Activated T-cell treated with anti-CD3 and anti-CD28 coated beads, Interleukin-2, amount 50 U/mL, for 4 hours (primary cell): Measurements from ENCODE around the gene CDS1. TPM values are rescaled to one million over a fixed set of nuclear protein-coding genes. Genes with fewer than 3 reads are reported as not detected.
"Not testable (repeated sequence)": the region's sequence is repeated elsewhere in the genome, so short reads cannot be mapped to it uniquely, and the experiment has no call there.

Experiments
- ATAC-seq, 2 donors: fragments of 200-7000 bp; cut with Tn5 transposase; one replicate each; pipeline ENCODE4 v1.10.0; 2021
- DNase-seq: peaks from one replicate; pipeline ENCODE4 v3.0.0-alpha.2; 2020
- H3K27me3 Mint-ChIP-seq: one replicate; pipeline ENCODE4 v1.8.0; 2021; ENCODE audit warnings: low read depth, mixed read lengths
- H3K36me3 Mint-ChIP-seq: one replicate; pipeline ENCODE4 v1.8.0; 2022; ENCODE audit warnings: mixed read lengths; ENCODE audit not compliant: insufficient read depth
- H3K4me1 Mint-ChIP-seq: one replicate; pipeline ENCODE4 v1.8.0; 2021; ENCODE audit warnings: low read depth, mixed read lengths
- H3K4me3 Mint-ChIP-seq: one replicate; pipeline ENCODE4 v1.8.0; 2021; ENCODE audit warnings: mild to moderate bottlenecking, moderate library complexity, mixed read lengths
- H3K9me3 Mint-ChIP-seq: one replicate; pipeline ENCODE4 v1.8.0; 2021; ENCODE audit warnings: mixed read lengths
- total RNA-seq, 3 donors: library from RNA; stranded (reverse); gene quantifications; one replicate each; pipeline ENCODE4 v1.2.1, GENCODE V29; 2021

CDS1 gene
- total RNA-seq, 3 donors from 2014 or later = 0.11 to 0.18 (median 0.15) TPM

GRCh38 chr4:84634961-84635360 is 52.0 kb downstream of the CDS1 start:
- H3K9me3 Mint-ChIP-seq = peaks cover 4% of the 10 kb centered on the region
- no peak for DNase-seq
- no peaks in the 10 kb centered on the region for H3K36me3 Mint-ChIP-seq
- no peak overlapping the region for H3K4me3 Mint-ChIP-seq
- no peak for ATAC-seq
- no peaks in the 10 kb centered on the region for H3K27me3 Mint-ChIP-seq
- no peaks in the 10 kb centered on the region for H3K4me1 Mint-ChIP-seq

DNA sequence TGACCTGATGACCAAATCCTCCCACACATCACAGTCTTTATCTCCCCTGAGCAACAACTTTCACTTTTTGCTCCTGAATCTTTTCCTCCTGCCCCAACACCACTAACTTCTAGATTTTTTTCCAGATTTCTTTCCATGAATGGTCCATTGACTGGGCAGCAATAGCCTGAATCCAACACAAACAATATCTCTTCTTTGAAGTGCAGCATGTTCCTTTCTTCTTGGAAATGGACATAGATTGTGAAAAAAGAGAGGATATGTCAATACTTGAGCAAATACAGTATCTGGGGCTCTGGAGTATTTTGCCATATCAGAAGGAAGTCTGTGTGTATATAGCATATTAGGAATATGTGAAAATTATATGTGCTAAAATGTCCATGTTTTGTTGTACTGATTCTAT is 55.2 kb downstream of the CDS1 start:
- DNase-seq = no peak
- Mint-ChIP-seq H3K27me3 (no peaks in the 10 kb centered on the region), H3K36me3 (no peaks in the 10 kb centered on the region), H3K4me1 (no peaks in the 10 kb centered on the region), H3K4me3 (no peak overlapping the region), H3K9me3 (peaks cover 4% of the 10 kb centered on the region)
- no peak for ATAC-seq

DNA sequence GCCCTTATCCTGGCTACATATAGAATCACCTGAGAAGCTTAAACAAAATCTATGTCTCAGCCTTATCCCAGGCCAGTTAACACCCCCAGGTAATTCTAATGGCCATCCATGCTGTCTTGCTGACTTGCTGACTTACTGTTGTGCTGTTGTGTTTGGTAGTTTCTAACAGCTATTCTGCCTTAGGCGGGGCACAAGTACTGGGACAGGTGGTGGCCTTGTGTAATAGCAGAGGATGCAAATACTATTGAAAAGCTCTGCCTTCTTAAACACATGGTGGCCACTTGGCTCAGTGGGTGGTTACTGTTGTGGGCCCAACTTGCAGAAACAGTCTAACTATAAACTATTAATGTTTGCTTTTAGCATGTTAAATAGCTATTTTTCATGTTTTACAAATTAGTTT is 56.2 kb downstream of the CDS1 start:
- DNase-seq = no peak
- Mint-ChIP-seq H3K4me1 (no peaks in the 10 kb centered on the region), H3K4me3 (no peak overlapping the region), H3K9me3 (peaks cover 4% of the 10 kb centered on the region), H3K36me3 (no peaks in the 10 kb centered on the region), H3K27me3 (no peaks in the 10 kb centered on the region)
- ATAC-seq = no peak

DNA sequence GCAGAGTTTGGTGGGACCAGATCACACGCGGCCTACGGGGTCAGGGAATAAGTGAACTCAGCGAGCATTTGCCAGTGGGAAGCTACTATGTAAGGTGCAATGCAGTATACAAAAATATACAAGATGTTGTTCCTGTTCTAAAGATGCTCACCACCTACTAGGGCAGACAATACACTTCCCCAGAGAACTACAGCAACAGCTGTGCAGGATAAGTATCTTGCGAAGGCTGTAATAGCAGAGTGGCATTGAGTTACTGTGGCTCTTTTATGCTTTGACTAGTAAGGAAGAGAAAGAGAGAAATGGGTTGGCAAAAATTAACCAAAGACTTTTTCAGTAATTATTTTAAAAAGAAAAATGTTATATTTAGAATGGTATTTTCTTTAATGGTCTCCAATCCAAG is 61.2 kb downstream of the CDS1 start:
- no peak overlapping the region for H3K4me3 Mint-ChIP-seq
- no peaks in the 10 kb centered on the region for H3K27me3 Mint-ChIP-seq
- H3K4me1 Mint-ChIP-seq = no peaks in the 10 kb centered on the region
- no peaks in the 10 kb centered on the region for H3K9me3 Mint-ChIP-seq
- H3K36me3 Mint-ChIP-seq = no peaks in the 10 kb centered on the region
- DNase-seq = no peak
- ATAC-seq = no peak

- no peak for DNase-seq
- no peaks in the 10 kb centered on the region for H3K27me3 Mint-ChIP-seq
- H3K4me3 Mint-ChIP-seq = no peak overlapping the region
- no peaks in the 10 kb centered on the region for H3K4me1 Mint-ChIP-seq
- no peak for ATAC-seq
- H3K9me3 Mint-ChIP-seq = no peaks in the 10 kb centered on the region
- no peaks in the 10 kb centered on the region for H3K36me3 Mint-ChIP-seq
Observed at GRCh38 chr4:84647312-84647884, 64.5 kb downstream of the CDS1 start.

DNA sequence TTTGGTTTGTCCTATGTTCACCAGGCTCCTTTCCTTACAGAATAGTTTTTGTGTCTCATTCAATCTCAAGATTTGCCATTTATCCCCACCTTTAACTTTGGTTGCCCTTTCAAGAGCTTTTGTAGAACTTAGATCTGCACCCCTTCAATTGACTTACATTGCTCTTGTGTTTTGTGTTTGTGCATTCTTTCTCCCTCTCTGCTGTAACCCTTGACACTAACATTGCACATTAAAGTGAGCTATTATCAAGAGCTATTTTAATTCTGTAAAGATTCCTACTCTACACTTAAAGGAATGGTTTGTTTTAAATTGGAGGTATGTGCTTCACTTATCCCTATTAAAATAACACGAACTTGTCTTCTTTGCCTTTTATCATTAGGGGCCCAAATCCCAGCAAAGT is 65.3 kb downstream of the CDS1 start:
- DNase-seq = no peak
- no peaks in the 10 kb centered on the region for H3K27me3 Mint-ChIP-seq
- H3K9me3 Mint-ChIP-seq = no peaks in the 10 kb centered on the region
- no peaks in the 10 kb centered on the region for H3K4me1 Mint-ChIP-seq
- H3K36me3 Mint-ChIP-seq = no peaks in the 10 kb centered on the region
- H3K4me3 Mint-ChIP-seq = no peak overlapping the region
- no peak for ATAC-seq

GRCh38 chr4:84648863-84649647 is 66.1 kb downstream of the CDS1 start:
- H3K9me3 Mint-ChIP-seq = no peaks in the 10 kb centered on the region
- H3K27me3 Mint-ChIP-seq = no peaks in the 10 kb centered on the region
- H3K4me3 Mint-ChIP-seq = no peak overlapping the region
- ATAC-seq (no peak), DNase-seq (no peak)
- H3K4me1 Mint-ChIP-seq = no peaks in the 10 kb centered on the region
- no peaks in the 10 kb centered on the region for H3K36me3 Mint-ChIP-seq

DNA sequence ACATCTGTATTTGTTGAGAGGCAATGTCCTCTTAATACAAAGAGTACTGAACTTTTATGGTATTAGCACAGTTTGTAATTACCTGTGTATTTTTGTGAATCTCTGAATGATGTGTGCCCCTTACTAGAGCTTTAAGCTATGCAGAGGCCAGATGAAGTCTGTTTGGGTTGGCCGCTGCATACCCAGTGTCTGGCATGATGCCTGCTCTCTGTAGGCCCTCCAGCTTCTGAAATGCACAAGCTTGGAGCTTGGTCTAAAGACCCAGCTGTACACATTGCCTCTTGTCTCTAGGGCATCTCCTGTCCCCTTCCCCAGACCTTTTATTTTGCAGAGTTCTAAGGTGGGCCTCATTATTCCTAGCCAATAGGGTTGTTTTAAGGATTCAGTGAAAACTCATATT is 68.6 kb downstream of the CDS1 start:
- Mint-ChIP-seq H3K4me1 (no peaks in the 10 kb centered on the region), H3K9me3 (peaks cover 6% of the 10 kb centered on the region), H3K27me3 (no peaks in the 10 kb centered on the region), H3K4me3 (no peak overlapping the region), H3K36me3 (no peaks in the 10 kb centered on the region)
- DNase-seq (no peak), ATAC-seq (no peak)

DNA sequence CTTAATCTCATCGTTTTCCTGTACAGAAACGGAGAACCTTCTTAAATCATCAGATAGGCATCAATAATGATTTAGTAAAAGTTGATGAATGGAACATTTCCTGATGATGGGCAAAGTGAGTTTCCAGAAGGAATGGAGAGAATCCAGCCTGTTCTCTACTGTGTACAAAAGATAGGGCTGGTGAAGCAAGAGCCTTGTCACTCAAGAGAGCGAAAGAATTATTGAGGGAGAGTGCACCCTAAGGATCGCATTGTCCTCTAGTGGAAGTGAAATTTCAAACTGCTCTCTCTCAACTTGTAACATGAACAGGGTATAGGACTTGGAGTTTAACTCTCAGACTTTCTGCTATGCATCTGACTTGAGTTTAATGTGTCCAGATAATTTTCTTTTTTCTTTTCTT is 69.6 kb downstream of the CDS1 start:
- no peaks in the 10 kb centered on the region for H3K4me1 Mint-ChIP-seq
- no peak overlapping the region for H3K4me3 Mint-ChIP-seq
- ATAC-seq (no peak), DNase-seq (no peak)
- H3K9me3 Mint-ChIP-seq = peaks cover 8% of the 10 kb centered on the region
- H3K27me3 Mint-ChIP-seq = no peaks in the 10 kb centered on the region
- no peaks in the 10 kb centered on the region for H3K36me3 Mint-ChIP-seq

GRCh38 chr4:84660606-84661005 is 77.7 kb downstream of the CDS1 start:
- Mint-ChIP-seq H3K4me3 (no peak overlapping the region), H3K4me1 (no peaks in the 10 kb centered on the region), H3K36me3 (no peaks in the 10 kb centered on the region), H3K9me3 (peaks cover 12% of the 10 kb centered on the region), H3K27me3 (peaks cover 2% of the 10 kb centered on the region)
- ATAC-seq (no peak), DNase-seq (no peak)

- DNase-seq = no peak
- ATAC-seq = no peak
- Mint-ChIP-seq H3K27me3 (peaks cover 2% of the 10 kb centered on the region), H3K4me3 (no peak overlapping the region), H3K9me3 (peaks cover 8% of the 10 kb centered on the region), H3K4me1 (no peaks in the 10 kb centered on the region), H3K36me3 (no peaks in the 10 kb centered on the region)
Observed at GRCh38 chr4:84661191-84661939, 78.4 kb downstream of the CDS1 start.

DNA sequence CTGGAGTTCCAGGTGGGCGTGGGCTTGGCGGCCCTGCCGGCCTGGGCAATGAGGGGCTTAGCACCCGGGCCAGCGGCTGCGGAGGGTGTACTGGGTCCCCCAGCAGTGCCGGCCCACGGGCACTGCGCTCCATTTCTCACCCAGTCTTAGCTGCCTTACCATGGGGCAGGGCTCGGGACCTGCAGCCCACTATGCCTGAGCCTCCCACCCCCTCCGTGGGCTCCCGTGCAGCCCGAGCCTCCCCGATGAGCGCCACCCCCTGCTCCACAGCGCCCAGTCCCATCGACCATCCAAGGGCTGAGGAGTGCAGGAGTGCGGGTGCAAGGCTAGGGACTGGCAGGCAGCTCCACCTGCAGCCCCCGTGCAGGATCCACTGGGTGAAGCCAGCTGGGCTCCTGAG is 81.8 kb downstream of the CDS1 start:
- not testable (repeated sequence) for H3K4me3 Mint-ChIP-seq, H3K27me3 Mint-ChIP-seq, ATAC-seq, DNase-seq, H3K4me1 Mint-ChIP-seq, H3K9me3 Mint-ChIP-seq, H3K36me3 Mint-ChIP-seq

DNA sequence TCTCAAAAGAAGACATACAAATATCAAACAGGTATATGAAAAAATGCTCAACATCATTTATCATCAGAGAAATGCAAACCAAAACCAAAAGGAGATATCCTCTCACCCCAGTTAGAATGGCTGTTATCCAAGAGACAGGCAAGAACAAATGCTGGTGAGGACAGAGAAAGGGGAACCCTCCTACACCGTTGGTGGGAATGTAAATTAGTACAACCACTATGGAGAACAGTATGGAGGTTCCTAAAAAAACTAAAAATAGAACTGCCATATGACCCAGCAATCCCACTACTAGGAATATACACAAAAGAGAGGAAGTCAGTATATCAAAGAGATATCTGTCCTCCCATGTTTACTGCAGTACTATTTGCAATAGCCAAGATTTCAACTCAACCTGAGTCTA is 83.5 kb downstream of the CDS1 start:
- ATAC-seq = no peak
- Mint-ChIP-seq H3K36me3 (no peaks in the 10 kb centered on the region), H3K27me3 (no peaks in the 10 kb centered on the region), H3K4me3 (no peak overlapping the region), H3K4me1 (no peaks in the 10 kb centered on the region), H3K9me3 (no peaks in the 10 kb centered on the region)
- DNase-seq = no peak

DNA sequence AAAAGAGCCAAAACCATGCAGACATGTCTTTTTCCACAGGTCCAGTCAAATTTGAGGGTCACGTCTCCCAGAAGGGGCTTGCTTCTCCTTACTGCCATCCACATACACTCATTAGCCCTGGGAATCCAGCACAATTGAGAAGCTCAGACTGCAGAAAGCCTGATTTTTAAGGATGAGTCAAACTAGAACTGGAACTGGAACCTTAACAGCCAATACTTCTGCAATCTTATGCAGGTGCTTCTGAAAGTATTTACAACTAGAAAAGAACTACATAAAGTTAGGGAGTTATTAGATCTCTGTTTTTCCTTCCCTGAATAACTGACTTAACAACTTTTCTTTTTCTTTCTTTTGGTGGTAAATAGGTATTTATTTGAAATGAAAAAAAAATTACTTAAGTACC is 86.3 kb downstream of the CDS1 start:
- no peak for DNase-seq
- H3K4me3 Mint-ChIP-seq = no peak overlapping the region

DNA sequence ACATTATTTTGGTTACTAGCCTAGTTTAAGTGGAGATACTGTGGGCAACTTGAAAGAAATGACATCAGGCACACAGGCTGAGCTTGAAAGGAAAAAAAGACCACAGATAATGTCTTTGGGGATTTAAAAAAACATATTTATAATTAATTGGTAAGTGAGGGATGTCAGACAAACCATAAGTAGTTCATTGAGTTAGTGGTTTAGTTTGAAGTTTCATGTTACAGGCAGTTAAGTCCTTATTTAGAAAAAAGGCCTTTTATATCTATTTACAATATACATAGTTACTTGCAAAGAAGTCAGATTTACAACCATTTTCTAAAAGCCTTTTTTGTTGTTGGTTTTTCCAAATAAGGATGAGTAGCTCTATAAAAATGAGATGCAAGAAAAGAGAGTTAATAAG is 89.2 kb downstream of the CDS1 start:
- no peak for DNase-seq
- Mint-ChIP-seq H3K4me3 (no peak overlapping the region), H3K4me1 (no peaks in the 10 kb centered on the region), H3K9me3 (no peaks in the 10 kb centered on the region), H3K36me3 (no peaks in the 10 kb centered on the region), H3K27me3 (no peaks in the 10 kb centered on the region)
- ATAC-seq = no peak

More for the DNA sequence above, 86.3 kb downstream of the CDS1 start:
- no peak for ATAC-seq
- H3K4me1 Mint-ChIP-seq = no peaks in the 10 kb centered on the region
- H3K36me3 Mint-ChIP-seq = no peaks in the 10 kb centered on the region
- no peaks in the 10 kb centered on the region for H3K9me3 Mint-ChIP-seq
- H3K27me3 Mint-ChIP-seq = no peaks in the 10 kb centered on the region
